ENCODE data around the gene RRM1. TPM values are rescaled to one million over a fixed set of nuclear protein-coding genes. Genes with fewer than 3 reads are reported as not detected.
"Not testable (repeated sequence)": the region's sequence is repeated elsewhere in the genome, so short reads cannot be mapped to it uniquely, and the experiment has no call there.

Gene RRM1
- total RNA-seq, 1 experiment from 2014 or later, result 184 TPM

GRCh38 chr11:4164884-4165590, 70.4 kb downstream of the RRM1 start:
- Histone ChIP-seq H3K4me3 (ENCODE audit: low read depth, low read length, poor library complexity, severe bottlenecking) (no peak overlapping the region), H3K4me1 (ENCODE audit: insufficient read depth, low read length, poor library complexity, severe bottlenecking) (no peaks in the 10 kb centered on the region), H3K27me3 (replicated peaks; ENCODE audit: insufficient read depth, low read depth, low read length, poor library complexity) (no peaks in the 10 kb centered on the region), H3K9me3 (ENCODE audit: low read depth, low read length, poor library complexity, severe bottlenecking) (no peaks in the 10 kb centered on the region), H3K27ac (ENCODE audit: low read depth, low read length, poor library complexity, severe bottlenecking) (no peak overlapping the region), H3K36me3 (ENCODE audit: insufficient read depth, low read length, poor library complexity, severe bottlenecking) (no peaks in the 10 kb centered on the region)
- intact Hi-C loops (cut with micrococcal nuclease; ENCODE audit: unreplicated experiment), result no loop called here
- no peak for TF ChIP-seq CTCF (conservative IDR thresholded peaks at IDR 0.05; ENCODE audit: low read depth, low read length)
- TF ChIP-seq EZH2 (IDR thresholded peaks at IDR 0.05; ENCODE audit: borderline replicate concordance, low read depth, low read length, poor library complexity, severe bottlenecking), result no peak
- POLR2A ChIA-PET (ENCODE audit: low non-redundant PET), result no interaction called here
- no TSS peak for BruUV-seq (replicated peaks)
- no peak for DNase-seq (ENCODE audit: low spot score)
- CTCF ChIA-PET, result no interaction called here

GRCh38 chr11:4167292-4167691, 72.7 kb downstream of the RRM1 start:
- H3K36me3 ChIP-seq (ENCODE audit: insufficient read depth, low read length, poor library complexity, severe bottlenecking), result no peaks in the 10 kb centered on the region
- no peak for DNase-seq (ENCODE audit: low spot score)
- POLR2A ChIA-PET (ENCODE audit: low non-redundant PET), result no interaction called here
- no peaks in the 10 kb centered on the region for H3K27me3 ChIP-seq (replicated peaks; ENCODE audit: insufficient read depth, low read depth, low read length, poor library complexity)
- CTCF ChIA-PET, result no interaction called here
- H3K4me1 ChIP-seq (ENCODE audit: insufficient read depth, low read length, poor library complexity, severe bottlenecking), result no peaks in the 10 kb centered on the region
- H3K27ac ChIP-seq (ENCODE audit: low read depth, low read length, poor library complexity, severe bottlenecking), result no peak overlapping the region
- no peaks in the 10 kb centered on the region for H3K9me3 ChIP-seq (ENCODE audit: low read depth, low read length, poor library complexity, severe bottlenecking)
- intact Hi-C loops (cut with micrococcal nuclease; ENCODE audit: unreplicated experiment), result no loop called here
- BruUV-seq (replicated peaks), result no TSS peak
- H3K4me3 ChIP-seq (ENCODE audit: low read depth, low read length, poor library complexity, severe bottlenecking), result no peak overlapping the region
- no peak for TF ChIP-seq CTCF (conservative IDR thresholded peaks at IDR 0.05; ENCODE audit: low read depth, low read length)
- TF ChIP-seq EZH2 (IDR thresholded peaks at IDR 0.05; ENCODE audit: borderline replicate concordance, low read depth, low read length, poor library complexity, severe bottlenecking), result no peak

- DNase-seq (ENCODE audit: low spot score), result no peak
- BruUV-seq (replicated peaks), result no TSS peak
- CTCF ChIA-PET, result no interaction called here
- H3K27me3 ChIP-seq (replicated peaks; ENCODE audit: insufficient read depth, low read depth, low read length, poor library complexity), result no peaks in the 10 kb centered on the region
- POLR2A ChIA-PET (ENCODE audit: low non-redundant PET), result no interaction called here
- H3K27ac ChIP-seq (ENCODE audit: low read depth, low read length, poor library complexity, severe bottlenecking), result no peak overlapping the region
- intact Hi-C loops (cut with micrococcal nuclease; ENCODE audit: unreplicated experiment), result no loop called here
- no peaks in the 10 kb centered on the region for H3K4me1 ChIP-seq (ENCODE audit: insufficient read depth, low read length, poor library complexity, severe bottlenecking)
- H3K4me3 ChIP-seq (ENCODE audit: low read depth, low read length, poor library complexity, severe bottlenecking), result no peak overlapping the region
- TF ChIP-seq EZH2 (IDR thresholded peaks at IDR 0.05; ENCODE audit: borderline replicate concordance, low read depth, low read length, poor library complexity, severe bottlenecking) (no peak), CTCF (conservative IDR thresholded peaks at IDR 0.05; ENCODE audit: low read depth, low read length) (no peak)
- H3K36me3 ChIP-seq (ENCODE audit: insufficient read depth, low read length, poor library complexity, severe bottlenecking), result no peaks in the 10 kb centered on the region
- H3K9me3 ChIP-seq (ENCODE audit: low read depth, low read length, poor library complexity, severe bottlenecking), result no peaks in the 10 kb centered on the region
Observed at GRCh38 chr11:4167758-4168157, 73.2 kb downstream of the RRM1 start.

GRCh38 chr11:4175620-4176350, 81.2 kb downstream of the RRM1 start:
- POLR2A ChIA-PET (ENCODE audit: low non-redundant PET); H3K4me3 ChIP-seq (ENCODE audit: low read depth, low read length, poor library complexity, severe bottlenecking); H3K4me1 ChIP-seq (ENCODE audit: insufficient read depth, low read length, poor library complexity, severe bottlenecking); H3K27ac ChIP-seq (ENCODE audit: low read depth, low read length, poor library complexity, severe bottlenecking); H3K9me3 ChIP-seq (ENCODE audit: low read depth, low read length, poor library complexity, severe bottlenecking); BruUV-seq (replicated peaks); intact Hi-C loops (cut with micrococcal nuclease; ENCODE audit: unreplicated experiment); DNase-seq (ENCODE audit: low spot score); H3K36me3 ChIP-seq (ENCODE audit: insufficient read depth, low read length, poor library complexity, severe bottlenecking); H3K27me3 ChIP-seq (replicated peaks; ENCODE audit: insufficient read depth, low read depth, low read length, poor library complexity); CTCF ChIA-PET: not testable (repeated sequence)

Measured in A673 (cell line).